HFFc6 (cell line): Measurements from ENCODE around the gene PARVG. TPM values are rescaled to one million over a fixed set of nuclear protein-coding genes. Genes with fewer than 3 reads are reported as not detected.

Experiments
- DNase-seq: peaks from one replicate; pipeline ENCODE4 v3.0.0-alpha.2; 2018
- H3K27ac Mint-ChIP-seq: 2 replicates; pipeline ENCODE4 v1.8.0; 2020; ENCODE audit warnings: mild to moderate bottlenecking, mixed read lengths
- H3K27me3 Mint-ChIP-seq: 2 replicates; pipeline ENCODE4 v1.8.0; 2021; ENCODE audit warnings: mild to moderate bottlenecking, moderate library complexity, mixed read lengths; ENCODE audit not compliant: insufficient read depth
- H3K36me3 Mint-ChIP-seq: 2 replicates; pipeline ENCODE4 v1.8.0; 2021; ENCODE audit warnings: low read depth, mixed read lengths
- H3K4me1 Mint-ChIP-seq: 2 replicates; pipeline ENCODE4 v1.8.0; 2020; ENCODE audit warnings: low read depth, mixed read lengths
- H3K4me3 Mint-ChIP-seq: 2 replicates; pipeline ENCODE4 v1.8.0; 2020; ENCODE audit warnings: mild to moderate bottlenecking, moderate library complexity, mixed read lengths
- H3K9me3 Mint-ChIP-seq: 2 replicates; pipeline ENCODE4 v1.8.0; 2020; ENCODE audit warnings: mild to moderate bottlenecking, mixed read lengths
- CTCF ChIP-seq: fragments of 200-600 bp; sonication (generic); IDR thresholded peaks from 2 replicates; pipeline ENCODE4 v1.5.0; 2021; ENCODE audit warnings: antibody characterized with exemption, mild to moderate bottlenecking
- total RNA-seq, 6 experiments: library from RNA; stranded (reverse); fragmentation: NEBNext Ultra II Directional; extraction: Animal tissue kit (Norgen Biotek cat#: 25700); gene quantifications; 2 replicates in 1 of 6; 3 replicates in 5 of 6; pipeline ENCODE4 v1.2.3, GENCODE V29; 2021

The PARVG gene
- total RNA-seq, 6 experiments from 2014 or later: not detected

GRCh38 chr22:44200855-44201550 lies 20.3 kb downstream of the PARVG start:
- Mint-ChIP-seq H3K27me3 (peaks cover 22% of the 10 kb centered on the region), H3K27ac (no peak overlapping the region), H3K4me1 (peaks cover 15% of the 10 kb centered on the region), H3K4me3 (no peak overlapping the region), H3K9me3 (no peaks in the 10 kb centered on the region), H3K36me3 (no peaks in the 10 kb centered on the region)
- no peak for DNase-seq
- no peak for TF ChIP-seq CTCF

GRCh38 chr22:44201665-44202064 lies 20.9 kb downstream of the PARVG start:
- H3K4me3 Mint-ChIP-seq: no peak overlapping the region
- H3K9me3 Mint-ChIP-seq: no peaks in the 10 kb centered on the region
- peaks cover 15% of the 10 kb centered on the region for H3K4me1 Mint-ChIP-seq
- no peaks in the 10 kb centered on the region for H3K36me3 Mint-ChIP-seq
- no peak overlapping the region for H3K27ac Mint-ChIP-seq
- peaks cover 23% of the 10 kb centered on the region for H3K27me3 Mint-ChIP-seq
- DNase-seq: no peak
- no peak for TF ChIP-seq CTCF

- DNase-seq: peak; percentile 59
- peaks cover 26% of the 10 kb centered on the region for H3K27me3 Mint-ChIP-seq
- H3K36me3 Mint-ChIP-seq: no peaks in the 10 kb centered on the region
- no peak for TF ChIP-seq CTCF
- H3K4me1 Mint-ChIP-seq: peaks cover 15% of the 10 kb centered on the region
- no peak overlapping the region for H3K4me3 Mint-ChIP-seq
- no peak overlapping the region for H3K27ac Mint-ChIP-seq
- H3K9me3 Mint-ChIP-seq: no peaks in the 10 kb centered on the region
Observed at GRCh38 chr22:44202261-44202789, 21.6 kb downstream of the PARVG start.

- no peaks in the 10 kb centered on the region for H3K36me3 Mint-ChIP-seq
- H3K27me3 Mint-ChIP-seq: peaks cover 24% of the 10 kb centered on the region
- H3K4me3 Mint-ChIP-seq: no peak overlapping the region
- no peak overlapping the region for H3K27ac Mint-ChIP-seq
- no peak for TF ChIP-seq CTCF
- no peaks in the 10 kb centered on the region for H3K9me3 Mint-ChIP-seq
- H3K4me1 Mint-ChIP-seq: peaks cover 15% of the 10 kb centered on the region
- no peak for DNase-seq
Observed at GRCh38 chr22:44203203-44203602, 22.5 kb downstream of the PARVG start.

- peaks cover 15% of the 10 kb centered on the region for H3K4me1 Mint-ChIP-seq
- H3K27me3 Mint-ChIP-seq: peaks cover 16% of the 10 kb centered on the region
- 0 out of 2 replicates have a peak, but pooled peaks cover 5% of the 10 kb centered on the region for H3K36me3 Mint-ChIP-seq
- no peak for DNase-seq
- no peak overlapping the region for H3K4me3 Mint-ChIP-seq
- 0 out of 2 replicates have a peak, but pooled peaks cover 9% of the 10 kb centered on the region for H3K9me3 Mint-ChIP-seq
- no peak overlapping the region for H3K27ac Mint-ChIP-seq
- TF ChIP-seq CTCF: no peak
Observed at GRCh38 chr22:44204739-44205515, 24.2 kb downstream of the PARVG start.
